ENCODE data around the gene STT3B.
"Not testable (repeated sequence)": the region's sequence is repeated elsewhere in the genome, so short reads cannot be mapped to it uniquely, and the experiment has no call there.

STT3B gene

DNA sequence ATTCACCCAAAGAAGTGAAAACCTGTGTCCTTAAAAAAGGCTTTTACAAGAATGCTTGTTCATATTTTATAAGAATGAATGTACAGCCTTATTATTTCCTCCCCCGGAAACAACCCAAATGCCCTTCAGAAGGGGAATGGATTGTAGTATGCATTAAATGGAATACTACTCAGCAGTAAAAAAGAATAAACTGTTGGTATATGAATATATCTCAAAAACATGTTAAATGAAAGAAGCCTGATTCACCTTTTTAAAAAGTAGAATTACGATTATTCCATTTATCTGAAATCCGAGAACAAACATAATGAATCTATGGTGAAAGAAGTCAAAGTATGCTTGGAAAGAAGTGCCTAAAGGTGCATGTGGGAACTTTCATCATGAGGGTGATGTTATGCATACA lies 20.5 kb downstream of the STT3B start:
- DNase-seq: no peak

DNA sequence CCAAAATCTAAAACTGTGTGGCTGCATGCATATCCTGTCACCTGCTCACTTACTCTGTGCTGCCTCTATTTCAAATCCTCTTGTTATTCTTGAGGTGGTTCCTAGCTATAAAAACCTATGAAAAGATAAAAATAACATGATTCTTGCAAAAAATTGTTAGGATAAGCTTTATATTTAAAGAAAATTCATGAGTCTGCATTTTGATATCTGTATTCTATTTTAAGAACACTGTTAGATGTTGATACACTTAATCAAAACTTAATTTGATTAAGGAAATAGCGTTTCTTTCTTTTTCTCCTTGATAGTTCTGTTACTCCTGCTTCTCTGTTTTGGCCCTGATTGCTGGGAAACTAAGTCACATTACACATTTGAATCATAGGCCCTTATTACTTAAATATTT lies 22.5 kb downstream of the STT3B start:
- DNase-seq: no peak

DNA sequence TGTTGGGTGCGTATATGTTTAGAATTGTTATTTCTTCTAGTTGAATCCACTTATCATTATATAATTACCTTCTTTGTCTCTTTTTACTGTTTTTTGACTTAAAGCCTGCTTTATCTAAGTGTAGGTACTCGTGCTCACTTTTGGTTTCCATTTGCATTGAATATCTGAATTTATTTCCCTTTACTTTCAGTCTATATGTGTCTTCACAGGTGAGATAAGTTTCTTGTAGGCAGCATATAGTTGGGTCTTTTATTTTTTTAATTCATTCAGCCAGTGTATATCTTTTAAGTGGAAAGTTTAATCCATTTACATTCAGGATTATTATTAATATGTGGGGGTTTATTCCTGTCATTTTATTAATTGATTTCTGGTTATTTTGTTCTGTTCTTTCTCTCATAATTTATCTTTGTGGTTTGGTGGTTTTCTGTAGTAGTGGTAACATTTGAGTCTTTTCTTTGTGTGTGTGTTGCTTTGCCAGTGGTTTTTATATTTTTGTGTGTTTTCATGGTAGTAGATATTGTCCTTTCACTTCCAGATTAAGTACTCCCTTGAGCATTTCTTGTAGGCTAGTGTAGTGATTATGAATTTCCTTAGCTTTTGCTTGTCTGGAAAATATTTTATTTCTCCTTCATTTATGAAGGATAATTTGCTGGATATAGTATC lies 27.3 kb downstream of the STT3B start:
- DNase-seq: no peak

DNA sequence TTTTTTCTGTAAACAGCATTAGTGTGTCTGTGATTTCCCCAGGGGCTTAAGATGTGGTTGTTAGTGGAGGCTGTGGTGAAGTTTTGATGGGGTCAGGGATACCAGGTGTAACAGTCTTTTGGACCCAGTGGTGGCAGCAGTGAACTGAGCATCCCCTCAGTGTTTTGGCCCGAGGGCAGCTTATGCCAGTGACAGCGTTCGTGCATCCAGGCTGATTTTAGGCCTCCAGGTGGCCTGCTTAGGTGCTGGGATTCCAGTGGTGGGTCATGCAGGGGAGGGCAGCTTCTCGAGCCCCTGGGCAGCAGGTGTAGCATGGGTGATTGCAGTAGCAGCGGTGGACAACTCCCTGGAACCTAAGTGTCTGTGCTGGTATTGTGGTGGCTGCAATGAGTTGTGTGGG lies 29.2 kb downstream of the STT3B start:
- no peak for DNase-seq

DNA sequence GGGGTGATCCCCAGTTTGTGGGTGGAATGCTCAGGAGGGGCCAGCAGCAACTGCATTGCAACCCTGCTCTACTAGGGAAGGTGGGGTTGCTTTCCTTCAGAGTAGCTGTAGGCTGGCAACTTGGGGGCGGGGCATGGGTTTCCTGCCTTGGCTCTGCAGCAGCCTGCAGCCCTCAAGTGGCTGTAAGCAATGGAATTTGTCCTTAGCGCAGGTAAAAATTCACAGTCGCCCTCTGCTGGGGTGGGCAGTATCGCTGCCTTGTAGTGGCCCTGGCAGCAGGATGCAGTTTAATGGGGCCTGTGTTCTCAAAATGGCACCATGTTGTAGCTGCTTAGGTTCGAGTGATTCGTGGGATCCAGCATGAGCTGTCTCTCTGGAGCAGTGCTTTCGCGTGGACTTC lies 29.8 kb downstream of the STT3B start:
- no peak for DNase-seq

DNA sequence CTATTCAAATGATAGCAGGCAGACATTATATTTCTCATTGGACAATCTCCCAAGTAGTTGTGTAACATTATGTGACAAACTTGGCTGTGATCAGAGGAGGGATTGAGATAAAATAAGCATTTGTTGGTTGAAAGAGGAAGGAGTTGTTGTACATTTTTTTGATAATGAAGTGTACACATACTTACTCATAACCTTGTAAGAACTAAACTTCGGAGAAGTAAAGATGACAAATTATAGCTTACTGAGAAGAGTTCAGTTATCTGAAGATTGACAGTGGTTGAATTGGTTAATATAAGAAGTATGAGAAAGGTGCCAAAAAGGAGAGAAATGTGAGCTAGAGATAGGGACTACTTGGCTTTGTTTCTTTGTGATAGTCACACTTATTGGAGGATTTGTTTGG lies 32.6 kb downstream of the STT3B start:
- no peak for DNase-seq

DNA sequence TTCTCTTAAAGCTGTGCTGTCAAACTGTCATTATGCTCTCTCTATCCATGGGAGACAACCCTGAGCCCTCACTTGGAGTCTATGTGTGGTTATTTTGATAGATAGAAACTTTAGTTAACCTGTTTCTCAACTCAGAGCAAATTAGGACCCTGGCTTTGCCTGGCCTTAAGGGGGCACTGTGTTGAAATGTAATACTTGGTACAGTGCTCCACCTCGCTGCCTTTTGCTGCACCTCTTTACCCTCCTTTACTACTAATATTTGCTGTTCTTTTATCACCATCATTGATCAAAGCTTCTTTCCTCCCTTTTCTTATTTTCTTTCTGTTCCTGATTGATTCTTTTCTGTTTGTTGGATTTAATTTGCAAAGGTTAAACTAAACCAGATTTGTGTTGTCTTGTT lies 34.3 kb downstream of the STT3B start:
- no peak for DNase-seq

DNA sequence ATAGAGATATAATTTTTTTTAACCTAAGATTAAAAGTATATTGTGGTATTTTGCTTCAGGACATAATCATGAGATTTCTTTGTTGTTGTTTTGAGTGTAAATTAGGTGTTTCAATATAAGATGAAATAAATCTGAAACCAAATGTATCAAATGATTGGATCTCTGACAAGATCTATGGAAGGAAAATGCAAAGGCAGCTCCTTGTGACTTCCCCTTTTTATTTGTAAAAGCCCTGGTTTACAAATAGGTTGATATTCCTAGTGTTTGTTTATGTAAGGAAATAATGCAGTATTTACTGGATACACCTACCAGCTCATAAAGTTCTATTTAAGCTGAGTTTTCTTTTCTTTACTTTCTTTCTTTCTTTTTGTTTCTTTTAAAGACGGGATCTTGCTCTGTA lies 35.9 kb downstream of the STT3B start:
- no peak for DNase-seq

DNA sequence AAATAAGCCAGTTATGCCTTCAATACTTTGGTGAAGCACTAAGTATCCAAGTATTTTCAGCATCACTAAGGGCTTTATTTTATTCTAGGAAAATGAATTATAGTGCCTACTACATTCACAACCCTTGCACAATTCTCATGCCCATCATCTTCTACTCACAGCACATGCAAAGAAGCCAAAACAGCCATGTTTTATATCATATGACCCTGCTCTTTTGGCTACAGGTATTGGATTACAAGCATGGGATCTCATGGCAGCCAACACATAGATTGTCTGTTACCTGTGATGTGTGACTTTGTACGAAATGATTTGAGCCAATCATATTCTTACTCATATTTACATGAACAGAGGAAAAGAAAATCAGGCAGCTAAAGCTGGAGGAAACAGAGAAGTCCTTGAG lies 38.6 kb downstream of the STT3B start:
- DNase-seq: no peak

DNA sequence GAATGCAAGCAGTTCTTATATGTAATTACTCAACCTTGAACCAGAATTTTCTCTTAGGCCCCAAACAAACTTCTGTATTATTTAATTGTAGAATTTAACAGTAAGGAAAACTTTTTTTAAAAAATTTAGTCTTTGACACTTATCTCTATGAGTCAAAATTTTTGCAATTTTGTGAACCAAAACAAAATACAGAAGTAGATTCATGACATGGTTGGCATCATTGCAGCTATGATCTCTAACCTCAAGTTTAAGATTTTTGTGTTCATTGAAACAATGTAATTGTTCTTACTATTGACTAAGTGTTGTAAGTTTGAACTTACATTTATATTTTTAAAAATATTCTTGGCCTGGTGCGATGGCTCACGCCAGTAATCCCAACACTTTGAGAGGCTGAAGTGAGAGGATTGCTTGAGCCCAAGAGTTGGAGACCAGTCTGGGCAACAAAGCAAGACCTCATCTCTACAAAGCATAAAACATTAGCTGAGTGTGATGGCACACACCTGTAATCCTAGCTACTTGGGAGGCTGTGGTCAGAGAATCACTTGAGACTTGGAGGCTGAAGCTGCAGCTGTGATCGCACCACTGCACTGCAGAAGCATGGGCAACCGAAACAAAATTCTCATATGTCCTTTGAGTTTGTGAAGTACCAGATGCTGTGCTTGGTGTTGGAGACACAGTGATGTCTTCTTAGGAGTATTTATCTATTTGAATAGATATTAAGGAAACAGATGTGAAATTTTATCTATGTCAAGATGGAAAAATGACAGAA lies 39.7 kb downstream of the STT3B start:
- no peak for DNase-seq

DNA sequence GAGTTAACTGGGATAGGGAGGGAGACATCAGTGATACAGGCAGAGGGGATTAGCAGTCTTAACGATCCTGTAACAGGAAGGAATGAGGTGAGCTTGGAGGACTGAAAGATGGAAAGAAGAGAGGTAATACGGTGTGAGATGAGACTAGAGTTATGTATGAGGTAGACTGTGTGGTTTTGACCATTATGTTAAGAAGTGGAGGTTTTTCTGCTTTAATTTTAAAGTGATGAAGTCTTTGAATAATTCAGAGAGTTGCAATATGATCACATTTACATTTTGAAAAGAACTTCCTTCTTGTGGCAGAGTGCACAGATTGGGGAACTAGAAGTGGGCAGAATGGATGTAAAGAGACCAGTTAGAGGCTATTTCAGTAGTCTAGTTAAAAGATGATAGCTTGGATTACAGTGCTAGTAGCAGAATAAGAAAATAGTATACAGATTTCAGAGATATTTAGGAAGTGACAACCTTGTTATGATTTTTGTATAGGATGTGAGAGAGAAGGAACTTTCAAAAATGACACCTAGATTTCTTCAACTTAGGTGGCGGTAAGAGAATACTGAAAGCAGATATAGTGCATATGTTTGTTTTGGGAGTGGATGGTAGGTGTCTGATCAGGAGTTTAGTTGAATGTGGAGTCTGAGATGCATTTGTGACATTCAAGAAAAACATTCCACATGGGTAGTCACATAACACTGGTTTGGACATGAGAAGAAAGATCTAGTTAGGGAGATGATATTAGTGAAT lies 40.5 kb downstream of the STT3B start:
- DNase-seq: no peak

DNA sequence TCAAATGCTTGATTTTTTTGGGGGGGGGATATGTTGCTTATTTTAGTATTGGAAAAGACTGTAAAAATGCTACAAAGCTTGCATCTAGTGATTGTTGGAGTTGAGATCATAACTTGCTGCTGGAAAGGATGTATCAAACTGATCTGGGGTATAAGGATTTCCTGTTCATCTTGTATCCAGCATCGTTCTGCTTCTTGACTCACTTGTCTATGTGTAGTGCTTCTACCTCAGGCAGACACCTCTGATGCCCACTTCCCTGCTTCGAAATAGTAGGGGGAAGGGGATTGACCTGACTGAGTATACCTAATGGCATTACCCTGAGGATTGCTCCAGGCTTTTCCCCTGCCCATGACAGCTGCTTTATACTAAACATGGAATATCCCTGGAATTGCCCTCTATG lies 42.7 kb downstream of the STT3B start:
- no peak for DNase-seq

DNA sequence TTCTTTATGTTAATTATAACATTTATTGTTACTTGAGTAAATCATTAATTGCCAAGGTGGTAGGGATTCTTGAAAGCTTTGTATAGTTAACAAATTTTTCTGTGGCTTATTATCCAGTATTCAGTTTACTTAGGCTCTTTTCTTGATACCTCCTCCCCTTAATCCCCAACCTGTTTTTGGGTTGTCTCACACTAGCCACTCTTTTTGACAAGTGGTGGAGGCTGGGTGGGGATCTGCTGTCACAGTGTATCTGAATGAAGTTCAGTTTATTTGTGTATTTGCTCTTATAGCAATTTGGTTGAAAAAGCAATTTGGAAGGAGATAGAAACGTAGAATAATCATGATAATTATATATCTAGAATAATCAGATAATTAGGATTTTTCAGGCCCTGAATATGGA lies 43.8 kb downstream of the STT3B start:
- no peak for DNase-seq

DNA sequence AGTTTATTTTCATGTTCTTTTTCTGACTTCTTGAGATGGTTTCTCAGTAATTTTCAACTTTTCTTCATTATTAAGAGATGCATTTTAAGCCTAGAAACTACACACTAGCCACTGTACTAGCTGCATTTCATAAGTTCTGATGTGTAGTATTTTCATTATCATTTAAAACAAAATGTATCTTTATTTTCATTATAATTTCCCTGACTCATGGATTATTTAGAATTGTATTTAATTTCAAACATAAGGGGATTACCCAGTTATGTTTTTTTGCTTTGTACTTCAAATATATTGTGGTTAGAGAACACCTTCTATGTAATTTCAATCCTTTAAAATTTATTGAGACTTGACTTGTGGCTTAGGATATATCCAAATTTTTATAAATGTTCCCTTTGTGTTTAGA lies 44.5 kb downstream of the STT3B start:
- no peak for DNase-seq

DNA sequence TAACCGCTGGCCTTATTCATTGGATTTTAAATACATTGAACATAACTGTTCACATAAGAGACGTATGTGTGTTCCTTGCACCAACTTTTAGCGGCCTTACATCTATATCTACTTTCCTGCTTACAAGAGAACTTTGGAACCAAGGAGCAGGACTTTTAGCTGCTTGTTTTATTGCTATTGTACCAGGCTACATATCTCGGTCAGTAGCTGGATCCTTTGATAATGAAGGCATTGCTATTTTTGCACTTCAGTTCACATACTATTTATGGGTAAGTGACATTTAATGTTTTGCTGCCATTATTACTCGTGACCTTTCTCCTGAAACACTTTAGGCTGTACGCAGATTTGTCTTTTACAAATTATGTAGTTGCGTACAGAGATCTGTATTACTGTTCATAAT lies 47.1 kb downstream of the STT3B start:
- DNase-seq: no peak

DNA sequence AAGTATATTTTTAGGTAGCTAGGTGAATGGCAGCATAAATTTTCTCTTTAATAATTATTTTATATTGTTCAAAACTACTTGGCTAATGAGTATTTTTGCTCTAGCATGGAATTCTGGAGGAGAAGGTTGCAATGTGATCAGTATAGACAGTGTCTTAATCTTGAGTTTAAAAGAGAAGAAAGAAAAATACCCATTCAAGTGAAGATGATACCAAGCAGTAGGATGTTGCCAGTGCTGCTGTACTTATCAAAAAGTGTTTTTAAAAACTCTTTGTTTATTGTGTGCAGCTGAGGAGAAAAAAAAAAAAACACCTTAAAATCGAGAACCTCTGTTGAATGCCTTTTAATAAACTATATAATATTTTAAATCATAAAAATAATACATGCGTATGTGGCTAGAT lies 47.9 kb downstream of the STT3B start:
- DNase-seq: no peak

DNA sequence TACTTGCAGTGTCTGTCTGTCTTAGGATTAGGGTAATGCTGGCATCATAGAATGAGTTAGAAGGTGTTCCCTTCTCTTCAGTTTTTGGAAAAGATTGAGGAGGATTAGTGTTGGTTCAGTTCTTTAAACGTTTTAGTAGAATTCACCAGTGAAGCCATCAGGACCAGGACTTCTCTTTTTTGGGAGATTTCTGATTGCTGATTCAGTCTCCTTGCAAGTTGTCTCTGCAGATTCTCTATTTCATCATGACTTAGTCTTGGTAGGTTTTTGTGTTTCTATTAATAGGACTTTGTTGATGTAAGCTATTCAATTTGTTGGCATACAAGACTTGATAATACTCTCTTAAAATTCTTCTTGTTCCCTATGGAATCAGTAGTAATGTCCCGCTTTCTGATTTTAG lies 48.9 kb downstream of the STT3B start:
- DNase-seq: no peak

DNA sequence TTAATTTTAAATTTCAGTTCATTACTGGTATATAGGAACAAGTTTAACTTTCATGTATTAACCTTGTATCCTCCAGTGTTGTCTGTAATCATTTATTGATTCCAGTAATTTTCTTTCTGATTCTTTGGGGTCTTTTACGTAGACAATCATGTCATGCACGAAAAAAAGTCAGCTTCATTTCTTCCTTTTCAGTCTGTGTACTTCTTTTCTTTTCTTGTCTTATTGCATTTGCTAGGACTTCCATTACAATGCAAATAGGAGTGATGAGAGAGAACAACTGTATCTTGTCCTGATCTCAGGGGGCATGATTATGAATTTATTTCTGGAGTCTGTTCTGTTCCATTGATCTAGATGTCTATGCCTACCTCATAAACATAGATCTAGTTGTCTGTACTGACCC lies 56.5 kb downstream of the STT3B start:
- DNase-seq: no peak

DNA sequence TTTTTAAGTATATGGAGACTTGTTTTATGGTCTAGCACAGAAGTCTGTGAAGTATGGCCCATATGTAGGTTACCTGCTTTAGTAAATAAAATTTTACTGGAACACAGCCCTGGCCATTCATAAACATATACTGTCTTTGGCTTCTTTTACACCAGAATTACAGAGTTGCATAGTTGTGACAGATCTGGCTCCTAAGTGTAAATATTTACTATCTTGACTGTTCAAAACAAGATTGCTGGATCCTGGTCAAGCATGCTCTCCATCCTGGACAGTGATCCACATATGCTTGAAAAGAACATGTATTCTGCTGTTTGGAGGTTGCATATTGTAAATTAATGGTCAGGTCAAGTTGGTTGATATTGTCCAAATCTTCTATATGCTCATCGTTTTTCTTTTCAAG lies 57.9 kb downstream of the STT3B start:
- no peak for DNase-seq

DNA sequence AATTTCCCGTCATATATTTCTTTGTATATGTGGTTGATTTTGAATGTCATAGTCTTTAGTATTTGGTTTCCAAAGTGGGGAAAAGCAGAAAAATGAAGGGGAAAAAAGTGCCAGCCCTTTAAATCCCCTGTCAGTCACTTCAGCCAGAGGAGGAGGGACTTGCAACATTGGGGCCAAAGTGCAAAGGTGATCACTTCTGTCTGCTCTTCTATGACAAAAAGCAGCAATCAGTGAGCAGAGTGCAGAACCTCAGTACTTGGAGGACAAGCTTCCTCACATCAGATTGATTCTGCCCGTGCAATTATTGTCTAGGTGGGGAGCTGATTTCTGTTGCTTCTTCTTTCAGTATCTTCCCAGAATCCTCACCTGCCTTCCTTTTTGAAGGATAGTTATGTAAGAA lies 60.0 kb downstream of the STT3B start:
- no peak for DNase-seq

DNA sequence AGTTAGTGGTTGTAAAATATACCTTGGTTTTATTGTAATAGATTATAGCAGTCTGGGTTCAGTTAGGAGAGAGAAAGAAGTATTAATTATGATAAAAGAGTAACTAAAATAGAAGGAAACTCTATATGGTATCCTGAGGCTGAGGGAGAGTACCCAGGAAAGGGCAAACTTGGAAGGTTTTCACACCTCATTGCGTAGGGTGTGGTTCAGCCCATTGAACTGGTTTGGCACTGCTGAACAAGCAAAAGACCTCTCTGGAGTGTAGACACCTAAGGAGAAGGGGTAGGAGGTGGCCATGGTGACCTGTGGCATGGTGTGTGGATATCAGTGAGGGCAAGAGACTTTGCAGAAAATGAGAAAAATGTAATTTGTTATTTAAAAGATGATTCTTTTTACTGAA lies 63.5 kb downstream of the STT3B start:
- no peak for DNase-seq

DNA sequence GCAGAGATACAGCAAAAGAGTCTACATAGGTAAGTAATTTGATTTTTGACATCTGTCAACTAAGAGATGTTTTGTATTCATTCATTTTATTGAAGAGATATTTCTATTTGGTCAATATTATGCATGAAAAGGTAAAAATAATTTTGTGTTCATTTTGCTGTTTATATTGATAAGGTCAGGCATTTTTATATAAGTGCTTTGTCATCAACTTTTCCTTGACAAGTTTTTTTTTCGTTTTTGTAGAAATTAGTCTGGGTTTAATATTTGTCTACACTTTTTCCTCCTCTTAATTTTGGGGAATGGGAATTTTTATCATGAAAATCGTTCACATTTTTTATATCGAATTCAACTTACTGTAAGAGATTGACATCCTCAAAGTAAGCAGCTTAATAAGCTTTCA lies 67.7 kb downstream of the STT3B start:
- DNase-seq: no peak

DNA sequence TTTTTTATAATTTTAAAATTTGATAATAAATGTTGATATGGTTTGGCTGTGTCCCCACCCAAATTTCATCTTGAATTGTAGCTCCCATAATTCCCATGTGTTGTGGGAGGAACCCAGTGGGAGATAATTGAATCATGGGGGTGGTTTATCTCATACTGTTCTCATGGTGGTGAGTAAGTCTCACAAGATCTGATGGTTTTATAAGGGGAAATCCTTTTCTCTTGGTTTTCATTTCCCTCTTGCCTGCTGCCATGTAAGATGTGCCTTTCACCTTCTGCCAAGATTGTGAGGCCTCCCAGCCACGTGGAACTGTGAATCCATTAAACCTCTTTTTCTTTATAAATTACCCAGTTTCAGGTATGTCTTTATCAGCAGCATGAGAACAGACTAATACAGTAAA lies 72.6 kb downstream of the STT3B start:
- DNase-seq: not testable (repeated sequence)

DNA sequence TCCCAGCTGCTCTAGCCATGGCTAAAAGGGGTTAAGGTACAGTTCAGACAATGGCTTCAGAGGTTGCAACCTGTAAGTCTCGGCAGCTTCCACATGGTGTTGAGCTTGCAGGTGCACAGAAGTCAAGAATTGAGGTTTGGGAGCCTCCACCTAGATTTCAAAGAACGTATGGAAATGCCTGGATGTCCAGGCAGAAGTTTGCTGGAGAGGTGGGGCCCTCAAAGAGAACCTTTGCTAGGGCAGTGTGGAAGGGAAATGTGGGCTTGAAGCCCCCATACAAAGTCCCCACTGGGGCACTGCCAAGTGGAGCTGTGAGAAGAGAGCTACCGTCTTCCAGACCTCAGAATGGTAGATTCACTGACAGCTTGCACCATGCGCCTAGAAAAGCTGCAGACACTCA lies 73.7 kb downstream of the STT3B start:
- no peak for DNase-seq

Measured in T-helper 9 cell (primary cell).